ENCODE results near the gene MAGEA2.
"Not testable (repeated sequence)": the region's sequence is repeated elsewhere in the genome, so short reads cannot be mapped to it uniquely, and the experiment has no call there.

The MAGEA2 gene

GRCh38 chrX:152735860-152736511 is 17.7 kb downstream of the MAGEA2 start:
- TF ChIP-seq, protein P1, sequence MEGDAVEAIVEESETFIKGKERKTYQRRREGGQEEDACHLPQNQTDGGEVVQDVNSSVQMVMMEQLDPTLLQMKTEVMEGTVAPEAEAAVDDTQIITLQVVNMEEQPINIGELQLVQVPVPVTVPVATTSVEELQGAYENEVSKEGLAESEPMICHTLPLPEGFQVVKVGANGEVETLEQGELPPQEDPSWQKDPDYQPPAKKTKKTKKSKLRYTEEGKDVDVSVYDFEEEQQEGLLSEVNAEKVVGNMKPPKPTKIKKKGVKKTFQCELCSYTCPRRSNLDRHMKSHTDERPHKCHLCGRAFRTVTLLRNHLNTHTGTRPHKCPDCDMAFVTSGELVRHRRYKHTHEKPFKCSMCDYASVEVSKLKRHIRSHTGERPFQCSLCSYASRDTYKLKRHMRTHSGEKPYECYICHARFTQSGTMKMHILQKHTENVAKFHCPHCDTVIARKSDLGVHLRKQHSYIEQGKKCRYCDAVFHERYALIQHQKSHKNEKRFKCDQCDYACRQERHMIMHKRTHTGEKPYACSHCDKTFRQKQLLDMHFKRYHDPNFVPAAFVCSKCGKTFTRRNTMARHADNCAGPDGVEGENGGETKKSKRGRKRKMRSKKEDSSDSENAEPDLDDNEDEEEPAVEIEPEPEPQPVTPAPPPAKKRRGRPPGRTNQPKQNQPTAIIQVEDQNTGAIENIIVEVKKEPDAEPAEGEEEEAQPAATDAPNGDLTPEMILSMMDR (IDR thresholded peaks at IDR 0.05; ENCODE audit: low read depth, low read length, missing control alignments): no peak
- DNase-seq (ENCODE audit: extremely low read depth, low read depth): no peak
- no peak overlapping the region for H3K4me3 ChIP-seq (replicated peaks; ENCODE audit: low read depth, low read length)

GRCh38 chrX:152735101-152735500 is 18.5 kb downstream of the MAGEA2 start:
- no peak overlapping the region for H3K4me3 ChIP-seq (replicated peaks; ENCODE audit: low read depth, low read length)
- no peak for DNase-seq (ENCODE audit: extremely low read depth, low read depth)
- TF ChIP-seq, protein P1 (IDR thresholded peaks at IDR 0.05; ENCODE audit: low read depth, low read length, missing control alignments): no peak

GRCh38 chrX:152734143-152734858 is 19.3 kb downstream of the MAGEA2 start:
- H3K4me3 ChIP-seq (replicated peaks; ENCODE audit: low read depth, low read length); DNase-seq (ENCODE audit: extremely low read depth, low read depth): not testable (repeated sequence)

DNA sequence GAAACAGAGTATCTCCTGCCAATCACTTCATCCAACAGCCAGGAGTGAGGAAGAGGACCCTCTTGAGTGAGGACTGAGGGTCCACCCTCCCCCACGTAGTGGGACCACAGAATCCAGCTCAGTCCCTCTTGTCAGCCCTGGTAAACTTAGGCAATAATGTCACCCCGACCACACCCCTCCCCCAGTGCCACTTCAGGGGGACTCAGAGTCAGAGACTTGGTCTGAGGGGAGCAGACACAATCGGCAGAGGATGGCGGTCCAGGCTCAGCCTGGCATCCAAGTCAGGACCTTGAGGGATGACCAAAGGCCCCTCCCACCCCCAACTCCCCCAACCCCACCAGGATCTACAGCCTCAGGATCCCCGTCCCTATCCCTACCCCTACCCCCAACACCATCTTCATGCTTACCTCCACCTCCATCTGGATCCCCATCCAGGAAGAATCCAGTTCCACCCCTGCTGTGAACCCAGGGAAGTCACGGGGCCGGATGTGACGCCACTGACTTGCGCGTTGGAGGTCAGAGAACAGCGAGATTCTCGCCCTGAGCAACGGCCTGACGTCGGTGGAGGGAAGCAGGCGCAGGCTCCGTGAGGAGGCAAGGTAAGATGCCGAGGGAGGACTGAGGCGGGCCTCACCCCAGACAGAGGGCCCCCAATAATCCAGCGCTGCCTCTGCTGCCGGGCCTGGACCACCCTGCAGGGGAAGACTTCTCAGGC is 20.2 kb downstream of the MAGEA2 start, which contains the start of the genes CSAG1 and MAGEA12:
Gene CSAG1 (minus strand): TSS at position 461 of the 715 bp plus-strand sequence. CDS start 1,261 bp downstream, outside the sequence.
Gene MAGEA12 (plus strand): TSS at position 497 of the 715 bp plus-strand sequence. CDS start 2,405 bp downstream, outside the sequence.
- no peak within 1 kb of the TSS for H3K4me3 ChIP-seq (replicated peaks; ENCODE audit: low read depth, low read length)
- TF ChIP-seq, protein P1 (IDR thresholded peaks at IDR 0.05; ENCODE audit: low read depth, low read length, missing control alignments): no peak
- no peak for DNase-seq (ENCODE audit: extremely low read depth, low read depth)

GRCh38 chrX:152725409-152725808 is 28.2 kb downstream of the MAGEA2 start:
- no peak for DNase-seq (ENCODE audit: extremely low read depth, low read depth)
- no peak overlapping the region for H3K4me3 ChIP-seq (replicated peaks; ENCODE audit: low read depth, low read length)
- TF ChIP-seq, protein P1 (IDR thresholded peaks at IDR 0.05; ENCODE audit: low read depth, low read length, missing control alignments): no peak

GRCh38 chrX:152713815-152714787 is 39.5 kb downstream of the MAGEA2 start, which contains the start of gene MAGEA2B:
Gene MAGEA2B (plus strand): TSS chrX:152714628. CDS start chrX:152717107, 2,479 bp downstream.
- not testable (repeated sequence) for DNase-seq (ENCODE audit: extremely low read depth, low read depth); H3K4me3 ChIP-seq (replicated peaks; ENCODE audit: low read depth, low read length)

DNA sequence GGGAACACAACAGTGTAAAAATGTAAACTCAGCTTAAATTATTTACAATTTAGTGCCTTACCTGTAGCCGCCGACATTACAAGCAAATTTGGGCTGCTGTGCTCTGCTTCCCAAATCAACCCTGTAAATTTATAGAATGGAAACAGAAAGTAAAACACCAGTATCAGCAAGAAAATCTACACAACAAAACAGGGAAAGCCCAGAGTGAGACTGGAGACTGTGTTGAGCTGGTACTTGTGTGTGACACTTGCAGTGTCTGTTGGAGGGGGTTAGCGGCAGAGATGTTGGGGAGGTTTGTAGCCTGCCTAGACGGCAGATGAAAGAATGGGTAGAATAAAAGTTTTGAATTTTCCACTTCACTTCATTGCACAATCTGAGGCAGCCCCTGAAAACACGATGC is 40.4 kb downstream of the MAGEA2 start:
- not testable (repeated sequence) for DNase-seq (ENCODE audit: extremely low read depth, low read depth); H3K4me3 ChIP-seq (replicated peaks; ENCODE audit: low read depth, low read length)

- not testable (repeated sequence) for DNase-seq (ENCODE audit: extremely low read depth, low read depth)
Observed at GRCh38 chrX:152709173-152709572, 44.5 kb downstream of the MAGEA2 start, which contains the start of gene CSAG2. Gene CSAG2 (minus strand): TSS chrX:152709273. CDS start chrX:152709112, 161 bp downstream.

GRCh38 chrX:152706500-152706899 is 47.1 kb downstream of the MAGEA2 start:
- DNase-seq (ENCODE audit: extremely low read depth, low read depth); H3K4me3 ChIP-seq (replicated peaks; ENCODE audit: low read depth, low read length): not testable (repeated sequence)

More at GRCh38 chrX:152709173-152709572, 44.5 kb downstream of the MAGEA2 start, which contains the start of gene CSAG2:
- H3K4me3 ChIP-seq (replicated peaks; ENCODE audit: low read depth, low read length): not testable (repeated sequence)

DNA sequence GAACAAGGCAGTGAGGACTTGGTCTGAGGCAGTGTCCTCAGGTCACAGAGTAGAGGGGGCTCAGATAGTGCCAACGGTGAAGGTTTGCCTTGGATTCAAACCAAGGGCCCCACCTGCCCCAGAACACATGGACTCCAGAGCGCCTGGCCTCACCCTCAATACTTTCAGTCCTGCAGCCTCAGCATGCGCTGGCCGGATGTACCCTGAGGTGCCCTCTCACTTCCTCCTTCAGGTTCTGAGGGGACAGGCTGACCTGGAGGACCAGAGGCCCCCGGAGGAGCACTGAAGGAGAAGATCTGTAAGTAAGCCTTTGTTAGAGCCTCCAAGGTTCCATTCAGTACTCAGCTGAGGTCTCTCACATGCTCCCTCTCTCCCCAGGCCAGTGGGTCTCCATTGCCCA is 53.3 kb downstream of the MAGEA2 start:
- DNase-seq (ENCODE audit: extremely low read depth, low read depth); H3K4me3 ChIP-seq (replicated peaks; ENCODE audit: low read depth, low read length): not testable (repeated sequence)

Measured in HFF-Myc (cell line).